SHP77 (cell line): ENCODE measurements around the gene TAF4.
"Not testable (repeated sequence)": the region's sequence is repeated elsewhere in the genome, so short reads cannot be mapped to it uniquely, and the experiment has no call there.

Experiments used
- DNase-seq, 2 experiments: peaks; one replicate each; lab custom pipeline; 2025; lab: John Stamatoyannopoulos, UW

TAF4 gene

GRCh38 chr20:61948586-61949362 is 116.9 kb downstream of the TAF4 start:
- DNase-seq: no peak

- not testable (repeated sequence) for DNase-seq
These were observed 117.6 kb downstream of the TAF4 start for GRCh38 chr20:61948056-61948455.

- not testable (repeated sequence) for DNase-seq
These were observed 120.2 kb downstream of the TAF4 start for GRCh38 chr20:61945495-61945894.

- not testable (repeated sequence) for DNase-seq
These were observed 120.7 kb downstream of the TAF4 start for GRCh38 chr20:61944967-61945366.

- DNase-seq: no peak
These were observed 123.2 kb downstream of the TAF4 start for GRCh38 chr20:61942526-61942925.

- no peak for DNase-seq
These were observed 123.8 kb downstream of the TAF4 start for GRCh38 chr20:61941721-61942405.

- no peak for DNase-seq
These were observed 124.5 kb downstream of the TAF4 start for GRCh38 chr20:61940976-61941720.

GRCh38 chr20:61940491-61940890 is 125.2 kb downstream of the TAF4 start:
- DNase-seq: no peak

GRCh38 chr20:61939691-61940360 is 125.9 kb downstream of the TAF4 start:
- no peak for DNase-seq

GRCh38 chr20:61938839-61939690 is 126.6 kb downstream of the TAF4 start:
- no peak for DNase-seq

- no peak for DNase-seq
These were observed 127.5 kb downstream of the TAF4 start for GRCh38 chr20:61937963-61938838.

GRCh38 chr20:61937146-61937962 is 128.3 kb downstream of the TAF4 start:
- no peak for DNase-seq

GRCh38 chr20:61936701-61937131 is 129.0 kb downstream of the TAF4 start:
- no peak for DNase-seq

GRCh38 chr20:61935926-61936700 is 129.6 kb downstream of the TAF4 start:
- DNase-seq: no peak

GRCh38 chr20:61934716-61935530 is 130.8 kb downstream of the TAF4 start:
- DNase-seq: no peak

- DNase-seq: no peak
These were observed 131.5 kb downstream of the TAF4 start for GRCh38 chr20:61933951-61934715.

GRCh38 chr20:61933481-61933950 is 132.2 kb downstream of the TAF4 start:
- no peak for DNase-seq
